HEK293 (cell line): ENCODE data around the gene PCBP2.

Experiments
- KLF10 ChIP-seq: fragments of 450-650 bp; IDR thresholded peaks from 2 replicates; pipeline ENCODE4 v1.5.1; 2018; ENCODE audit warnings: missing biosample characterization, mild to moderate bottlenecking, missing genetic modification characterization
- KLF16 ChIP-seq: fragments of 450-650 bp; formaldehyde crosslinking; IDR thresholded peaks from 2 replicates; pipeline ENCODE4 v1.5.1; 2017; ENCODE audit warnings: missing biosample characterization, missing genetic modification characterization
- MYNN ChIP-seq: fragments of 450-650 bp; formaldehyde crosslinking; IDR thresholded peaks from 2 replicates; pipeline ENCODE4 v1.5.1; 2016; ENCODE audit warnings: missing biosample characterization, missing genetic modification characterization, borderline replicate concordance
- YY1 ChIP-seq: fragments of 450-650 bp; formaldehyde crosslinking; IDR thresholded peaks from 2 replicates; pipeline ENCODE4 v1.5.1; 2018; ENCODE audit warnings: missing biosample characterization, missing genetic modification characterization
- ZBTB8A ChIP-seq: fragments of 450-650 bp; formaldehyde crosslinking; IDR thresholded peaks from 2 replicates; pipeline ENCODE4 v1.5.1; 2016; ENCODE audit warnings: missing biosample characterization, missing genetic modification characterization
- ZNF10 ChIP-seq: fragments of 450-650 bp; formaldehyde crosslinking; IDR thresholded peaks from 2 replicates; pipeline ENCODE4 v1.5.1; 2017; ENCODE audit warnings: missing biosample characterization, missing genetic modification characterization
- ZNF138 ChIP-seq: fragments of 450-650 bp; formaldehyde crosslinking; IDR thresholded peaks from 2 replicates; pipeline ENCODE4 v1.5.1; 2016; ENCODE audit warnings: missing biosample characterization, missing genetic modification characterization, borderline replicate concordance
- ZNF510 ChIP-seq: fragments of 450-650 bp; formaldehyde crosslinking; IDR thresholded peaks from 2 replicates; pipeline ENCODE4 v1.5.1; 2018; ENCODE audit warnings: mild to moderate bottlenecking, missing genetic modification characterization, missing biosample characterization; ENCODE audit not compliant: insufficient replicate concordance
- ZNF670 ChIP-seq: fragments of 450-650 bp; formaldehyde crosslinking; IDR thresholded peaks from 2 replicates; pipeline ENCODE4 v1.5.1; 2016; ENCODE audit warnings: missing biosample characterization, missing genetic modification characterization, low read depth
- TF ChIP-seq, protein P1 (sequence below): fragments of 450-650 bp; formaldehyde crosslinking; IDR thresholded peaks from 2 replicates; pipeline ENCODE4 v1.5.1; 2016; ENCODE audit warnings: missing biosample characterization, missing genetic modification characterization
- TF ChIP-seq, protein P2 (sequence below): fragments of 450-650 bp; formaldehyde crosslinking; IDR thresholded peaks from 2 replicates; pipeline ENCODE4 v1.5.1; 2016; ENCODE audit warnings: missing biosample characterization, missing genetic modification characterization
- TF ChIP-seq, protein P3 (sequence below): fragments of 450-650 bp; formaldehyde crosslinking; IDR thresholded peaks from 2 replicates; pipeline ENCODE4 v1.5.1; 2016; ENCODE audit warnings: missing biosample characterization, missing genetic modification characterization
- TF ChIP-seq, protein P4 (sequence below): fragments of 450-650 bp; formaldehyde crosslinking; IDR thresholded peaks from 2 replicates; pipeline ENCODE4 v1.5.1; 2016; ENCODE audit warnings: missing biosample characterization, missing genetic modification characterization
- TF ChIP-seq, protein P5 (sequence below): sonication (generic); formaldehyde crosslinking; IDR thresholded peaks from 2 replicates; pipeline ENCODE4 v1.8.1; 2022; ENCODE audit warnings: mild to moderate bottlenecking, moderate library complexity, missing genetic modification reagents

DNA sequence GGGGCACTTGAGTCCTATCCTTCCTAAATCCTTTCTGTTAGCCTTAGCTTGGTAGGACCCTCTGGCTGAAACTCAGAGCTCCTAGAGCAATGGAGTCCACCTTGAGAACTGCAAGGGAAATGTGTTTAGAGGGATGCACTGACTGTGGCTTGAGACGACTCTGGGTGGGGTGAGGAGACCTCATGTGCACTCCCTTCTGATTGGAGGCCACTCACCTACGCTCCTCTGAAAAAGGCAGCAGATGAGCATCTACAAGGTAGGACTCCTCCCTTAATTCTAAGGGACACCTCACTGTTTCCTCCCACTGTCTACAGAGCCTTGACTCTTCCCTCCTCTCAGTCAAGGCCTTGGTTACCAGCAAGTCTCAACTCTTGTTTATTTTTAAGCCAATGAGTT, 46.3 kb downstream of the PCBP2 start:
- TF ChIP-seq KLF10 (tag by site-specific recombination) (no peak), ZNF10 (no peak), MYNN (tag by site-specific recombination) (no peak), KLF16 (no peak), ZNF138 (no peak), YY1 (tag by site-specific recombination) (no peak), ZNF670 (tag by site-specific recombination) (no peak), ZBTB8A (tag by site-specific recombination) (no peak), ZNF510 (tag by site-specific recombination) (no peak)
- TF ChIP-seq, protein P1, sequence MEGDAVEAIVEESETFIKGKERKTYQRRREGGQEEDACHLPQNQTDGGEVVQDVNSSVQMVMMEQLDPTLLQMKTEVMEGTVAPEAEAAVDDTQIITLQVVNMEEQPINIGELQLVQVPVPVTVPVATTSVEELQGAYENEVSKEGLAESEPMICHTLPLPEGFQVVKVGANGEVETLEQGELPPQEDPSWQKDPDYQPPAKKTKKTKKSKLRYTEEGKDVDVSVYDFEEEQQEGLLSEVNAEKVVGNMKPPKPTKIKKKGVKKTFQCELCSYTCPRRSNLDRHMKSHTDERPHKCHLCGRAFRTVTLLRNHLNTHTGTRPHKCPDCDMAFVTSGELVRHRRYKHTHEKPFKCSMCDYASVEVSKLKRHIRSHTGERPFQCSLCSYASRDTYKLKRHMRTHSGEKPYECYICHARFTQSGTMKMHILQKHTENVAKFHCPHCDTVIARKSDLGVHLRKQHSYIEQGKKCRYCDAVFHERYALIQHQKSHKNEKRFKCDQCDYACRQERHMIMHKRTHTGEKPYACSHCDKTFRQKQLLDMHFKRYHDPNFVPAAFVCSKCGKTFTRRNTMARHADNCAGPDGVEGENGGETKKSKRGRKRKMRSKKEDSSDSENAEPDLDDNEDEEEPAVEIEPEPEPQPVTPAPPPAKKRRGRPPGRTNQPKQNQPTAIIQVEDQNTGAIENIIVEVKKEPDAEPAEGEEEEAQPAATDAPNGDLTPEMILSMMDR (tag by site-specific recombination): no peak
- TF ChIP-seq, protein P2, sequence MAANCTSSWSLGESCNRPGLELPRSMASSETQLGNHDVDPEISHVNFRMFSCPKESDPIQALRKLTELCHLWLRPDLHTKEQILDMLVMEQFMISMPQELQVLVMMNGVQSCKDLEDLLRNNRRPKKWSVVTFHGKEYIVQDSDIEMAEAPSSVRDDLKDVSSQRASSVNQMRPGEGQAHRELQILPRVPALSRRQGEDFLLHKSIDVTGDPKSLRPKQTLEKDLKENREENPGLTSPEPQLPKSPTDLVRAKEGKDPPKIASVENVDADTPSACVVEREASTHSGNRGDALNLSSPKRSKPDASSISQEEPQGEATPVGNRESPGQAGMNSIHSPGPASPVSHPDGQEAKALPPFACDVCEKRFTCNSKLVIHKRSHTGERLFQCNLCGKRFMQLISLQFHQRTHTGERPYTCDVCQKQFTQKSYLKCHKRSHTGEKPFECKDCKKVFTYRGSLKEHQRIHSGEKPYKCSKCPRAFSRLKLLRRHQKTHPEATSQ (tag by site-specific recombination): no peak
- TF ChIP-seq, protein P3, sequence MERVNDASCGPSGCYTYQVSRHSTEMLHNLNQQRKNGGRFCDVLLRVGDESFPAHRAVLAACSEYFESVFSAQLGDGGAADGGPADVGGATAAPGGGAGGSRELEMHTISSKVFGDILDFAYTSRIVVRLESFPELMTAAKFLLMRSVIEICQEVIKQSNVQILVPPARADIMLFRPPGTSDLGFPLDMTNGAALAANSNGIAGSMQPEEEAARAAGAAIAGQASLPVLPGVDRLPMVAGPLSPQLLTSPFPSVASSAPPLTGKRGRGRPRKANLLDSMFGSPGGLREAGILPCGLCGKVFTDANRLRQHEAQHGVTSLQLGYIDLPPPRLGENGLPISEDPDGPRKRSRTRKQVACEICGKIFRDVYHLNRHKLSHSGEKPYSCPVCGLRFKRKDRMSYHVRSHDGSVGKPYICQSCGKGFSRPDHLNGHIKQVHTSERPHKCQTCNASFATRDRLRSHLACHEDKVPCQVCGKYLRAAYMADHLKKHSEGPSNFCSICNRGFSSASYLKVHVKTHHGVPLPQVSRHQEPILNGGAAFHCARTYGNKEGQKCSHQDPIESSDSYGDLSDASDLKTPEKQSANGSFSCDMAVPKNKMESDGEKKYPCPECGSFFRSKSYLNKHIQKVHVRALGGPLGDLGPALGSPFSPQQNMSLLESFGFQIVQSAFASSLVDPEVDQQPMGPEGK (tag by site-specific recombination): no peak
- TF ChIP-seq, protein P4, sequence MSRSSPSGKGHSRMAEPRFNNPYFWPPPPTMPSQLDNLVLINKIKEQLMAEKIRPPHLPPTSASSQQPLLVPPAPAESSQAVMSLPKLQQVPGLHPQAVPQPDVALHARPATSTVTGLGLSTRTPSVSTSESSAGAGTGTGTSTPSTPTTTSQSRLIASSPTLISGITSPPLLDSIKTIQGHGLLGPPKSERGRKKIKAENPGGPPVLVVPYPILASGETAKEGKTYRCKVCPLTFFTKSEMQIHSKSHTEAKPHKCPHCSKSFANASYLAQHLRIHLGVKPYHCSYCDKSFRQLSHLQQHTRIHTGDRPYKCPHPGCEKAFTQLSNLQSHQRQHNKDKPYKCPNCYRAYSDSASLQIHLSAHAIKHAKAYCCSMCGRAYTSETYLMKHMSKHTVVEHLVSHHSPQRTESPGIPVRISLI: no peak
- TF ChIP-seq, protein P5, sequence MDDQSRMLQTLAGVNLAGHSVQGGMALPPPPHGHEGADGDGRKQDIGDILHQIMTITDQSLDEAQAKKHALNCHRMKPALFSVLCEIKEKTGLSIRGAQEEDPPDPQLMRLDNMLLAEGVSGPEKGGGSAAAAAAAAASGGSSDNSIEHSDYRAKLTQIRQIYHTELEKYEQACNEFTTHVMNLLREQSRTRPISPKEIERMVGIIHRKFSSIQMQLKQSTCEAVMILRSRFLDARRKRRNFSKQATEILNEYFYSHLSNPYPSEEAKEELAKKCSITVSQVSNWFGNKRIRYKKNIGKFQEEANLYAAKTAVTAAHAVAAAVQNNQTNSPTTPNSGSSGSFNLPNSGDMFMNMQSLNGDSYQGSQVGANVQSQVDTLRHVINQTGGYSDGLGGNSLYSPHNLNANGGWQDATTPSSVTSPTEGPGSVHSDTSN: no peak
